WTC11 (cell line): ENCODE measurements around the gene ERAP2. TPM values are rescaled to one million over a fixed set of nuclear protein-coding genes. Genes with fewer than 3 reads are reported as not detected.
"Not testable (repeated sequence)": the region's sequence is repeated elsewhere in the genome, so short reads cannot be mapped to it uniquely, and the experiment has no call there.

Source experiments
- ATAC-seq: fragments of 200-7000 bp; cut with Tn5 transposase; 2 replicates; pipeline ENCODE4 v1.10.0; 2021; ENCODE audit warnings: mild to moderate bottlenecking, moderate library complexity
- CTCF ChIA-PET: fragments of 300-600 bp; sonication (Branson Sonifier 250); formaldehyde crosslinking; loops from one replicate; lab custom pipeline; 2021; ENCODE audit warnings: antibody characterized with exemption; lab: Charles Lee
- POLR2A ChIA-PET: fragments of 350-600 bp; sonication (Branson Sonifier 250); formaldehyde crosslinking; loops from one replicate; lab custom pipeline; 2021; ENCODE audit warnings: antibody characterized with exemption; lab: Charles Lee
- DNase-seq: peaks from one replicate; pipeline ENCODE4 v3.0.0; 2021; ENCODE audit warnings: low spot score
- H3K27ac Mint-ChIP-seq: 2 replicates; pipeline ENCODE4 v1.8.0; 2021; ENCODE audit warnings: mixed read lengths
- H3K27me3 Mint-ChIP-seq: 2 replicates; pipeline ENCODE4 v1.8.0; 2021; ENCODE audit warnings: low read depth, mild to moderate bottlenecking, moderate library complexity, mixed read lengths
- H3K36me3 Mint-ChIP-seq: 2 replicates; pipeline ENCODE4 v1.8.0; 2021; ENCODE audit warnings: mixed read lengths
- H3K4me1 Mint-ChIP-seq: 2 replicates; pipeline ENCODE4 v1.8.0; 2022; ENCODE audit warnings: mixed read lengths
- H3K4me3 Mint-ChIP-seq: 2 replicates; pipeline ENCODE4 v1.8.0; 2021; ENCODE audit warnings: mild to moderate bottlenecking, moderate library complexity, mixed read lengths
- H3K9me3 Mint-ChIP-seq: 2 replicates; pipeline ENCODE4 v1.8.0; 2021; ENCODE audit warnings: mixed read lengths
- GABPB1 ChIP-seq: sonication (generic); formaldehyde crosslinking; IDR thresholded peaks from 2 replicates; pipeline ENCODE4 v1.8.1; 2023; ENCODE audit warnings: mild to moderate bottlenecking, missing genetic modification reagents
- HMGA2 ChIP-seq: fragments of 250-450 bp; sonication (Bioruptor Pico); IDR thresholded peaks from 2 replicates; pipeline ENCODE4 v1.4.0; 2021; ENCODE audit warnings: mild to moderate bottlenecking, moderate library complexity
- JAZF1 ChIP-seq: fragments of 250-450 bp; sonication (Bioruptor Pico); IDR thresholded peaks from 2 replicates; pipeline ENCODE4 v1.9.0; 2021; ENCODE audit warnings: moderate library complexity, mild to moderate bottlenecking, inconsistent platforms
- SMAD3 ChIP-seq: sonication (generic); formaldehyde crosslinking; IDR thresholded peaks from 2 replicates; pipeline ENCODE4 v1.8.0; 2022; ENCODE audit warnings: missing genetic modification reagents, mild to moderate bottlenecking, borderline replicate concordance
- ZNF263 ChIP-seq: sonication (generic); formaldehyde crosslinking; IDR thresholded peaks from 2 replicates; pipeline ENCODE4 v1.8.1; 2022; ENCODE audit warnings: low read depth, mild to moderate bottlenecking, moderate library complexity, missing genetic modification reagents
- total RNA-seq: library from RNA; stranded (reverse); gene quantifications from 3 replicates; pipeline ENCODE4 v1.2.3, GENCODE V29; 2021
- TF ChIP-seq, protein P1 (sequence below): fragments of 250-450 bp; sonication (Bioruptor Pico); IDR thresholded peaks from 2 replicates; pipeline ENCODE4 v2.1.2; 2022; ENCODE audit warnings: mild to moderate bottlenecking, moderate library complexity
- TF ChIP-seq, protein P2 (sequence below): sonication (generic); formaldehyde crosslinking; IDR thresholded peaks from 2 replicates; pipeline ENCODE4 v1.8.0; 2023; ENCODE audit warnings: missing genetic modification reagents, mild to moderate bottlenecking, borderline replicate concordance
- TF ChIP-seq, protein P3 (sequence below): fragments of 250-450 bp; sonication (Bioruptor Pico); conservative IDR thresholded peaks from 2 replicates; pipeline ENCODE4 v1.9.0; 2021; ENCODE audit warnings: mild to moderate bottlenecking
- TF ChIP-seq, protein P4 (sequence below): sonication (generic); formaldehyde crosslinking; IDR thresholded peaks from 2 replicates; pipeline ENCODE4 v1.8.1; 2023; ENCODE audit warnings: mild to moderate bottlenecking, missing genetic modification reagents, borderline replicate concordance
- TF ChIP-seq, protein P5 (sequence below): sonication (generic); formaldehyde crosslinking; IDR thresholded peaks from 2 replicates; pipeline ENCODE4 v1.8.1; 2022; ENCODE audit warnings: mild to moderate bottlenecking, moderate library complexity, missing genetic modification reagents

The ERAP2 gene
- total RNA-seq, 1 experiment from 2014 or later, result 0.13 TPM

DNA sequence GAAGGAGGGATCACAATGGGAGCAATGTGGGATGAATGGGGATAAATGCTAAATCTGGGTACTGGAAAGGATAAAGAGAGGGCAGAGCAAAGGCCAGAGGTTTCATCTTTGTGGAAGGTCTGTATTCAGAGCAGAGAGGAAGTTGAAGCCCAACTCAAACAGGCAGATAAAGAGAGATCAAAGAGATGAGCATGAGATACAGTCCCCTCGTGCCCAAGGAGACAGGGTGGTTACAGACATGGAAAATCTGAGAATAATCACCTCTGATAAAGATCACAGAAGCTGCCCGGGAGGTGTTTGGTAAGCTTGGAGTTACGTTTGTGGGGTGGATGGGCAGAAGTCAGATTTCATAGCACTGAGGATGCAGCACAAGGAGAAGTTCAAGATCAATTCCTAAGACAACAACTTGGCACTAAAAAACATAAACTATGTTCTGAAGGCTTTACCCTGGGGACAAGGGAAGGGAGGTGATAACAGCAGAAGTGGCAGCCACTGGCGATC is 459 bp upstream of the ERAP2 start:
- DNase-seq (no peak), ATAC-seq (no peak)
- POLR2A ChIA-PET, result no interaction called here
- H3K27ac Mint-ChIP-seq, result no peak overlapping the region
- H3K4me1 Mint-ChIP-seq, result peaks cover 10% of the 10 kb centered on the region
- H3K36me3 Mint-ChIP-seq, result no peaks in the 10 kb centered on the region
- CTCF ChIA-PET, result no interaction called here
- no peaks in the 10 kb centered on the region for H3K27me3 Mint-ChIP-seq
- TF ChIP-seq, protein P1, sequence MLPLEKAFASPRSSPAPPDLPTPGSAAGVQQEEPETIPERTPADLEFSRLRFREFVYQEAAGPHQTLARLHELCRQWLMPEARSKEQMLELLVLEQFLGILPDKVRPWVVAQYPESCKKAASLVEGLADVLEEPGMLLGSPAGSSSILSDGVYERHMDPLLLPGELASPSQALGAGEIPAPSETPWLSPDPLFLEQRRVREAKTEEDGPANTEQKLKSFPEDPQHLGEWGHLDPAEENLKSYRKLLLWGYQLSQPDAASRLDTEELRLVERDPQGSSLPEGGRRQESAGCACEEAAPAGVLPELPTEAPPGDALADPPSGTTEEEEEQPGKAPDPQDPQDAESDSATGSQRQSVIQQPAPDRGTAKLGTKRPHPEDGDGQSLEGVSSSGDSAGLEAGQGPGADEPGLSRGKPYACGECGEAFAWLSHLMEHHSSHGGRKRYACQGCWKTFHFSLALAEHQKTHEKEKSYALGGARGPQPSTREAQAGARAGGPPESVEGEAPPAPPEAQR (CRISPR knock-in tag), result no peak
- 0 out of 2 replicates have a peak, but pooled peaks have one; percentile 23 for TF ChIP-seq GABPB1
- TF ChIP-seq ZNF263, result no peak
- H3K4me3 Mint-ChIP-seq, result no peak overlapping the region
- no peaks in the 10 kb centered on the region for H3K9me3 Mint-ChIP-seq

DNA sequence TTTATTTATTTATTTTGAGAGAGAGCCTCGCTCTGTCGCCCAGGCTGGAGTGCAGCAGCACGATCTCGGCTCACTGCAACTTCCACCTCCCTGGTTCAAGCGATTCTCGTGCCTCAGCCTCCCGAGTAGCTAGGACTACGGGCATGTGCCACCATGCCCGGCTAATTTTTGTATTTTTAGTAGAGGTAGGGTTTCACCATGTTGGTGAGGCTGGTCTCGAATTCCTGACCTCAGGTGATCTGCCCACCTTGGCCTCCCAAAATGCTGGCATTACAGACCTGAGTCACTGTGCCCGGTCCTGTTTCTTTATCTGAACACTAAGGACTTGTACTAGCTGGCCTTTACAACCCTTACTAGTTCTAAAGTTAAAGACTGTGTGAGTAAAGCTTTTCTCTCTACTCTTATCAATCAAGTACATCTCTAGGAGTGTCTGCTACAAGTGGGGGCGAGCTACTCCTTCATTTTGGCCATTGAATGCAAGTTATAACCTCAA is 723 bp downstream of the ERAP2 start:
- ATAC-seq, H3K9me3 Mint-ChIP-seq, H3K36me3 Mint-ChIP-seq, DNase-seq, H3K27ac Mint-ChIP-seq, H3K4me1 Mint-ChIP-seq, POLR2A ChIA-PET, H3K4me3 Mint-ChIP-seq, H3K27me3 Mint-ChIP-seq: not testable (repeated sequence)
- CTCF ChIA-PET, result interaction anchor here (2.1 kb wide), 1 partner anchor 8 kb away, joined by 8 read pairs; no protein-coding TSS in a partner anchor

DNA sequence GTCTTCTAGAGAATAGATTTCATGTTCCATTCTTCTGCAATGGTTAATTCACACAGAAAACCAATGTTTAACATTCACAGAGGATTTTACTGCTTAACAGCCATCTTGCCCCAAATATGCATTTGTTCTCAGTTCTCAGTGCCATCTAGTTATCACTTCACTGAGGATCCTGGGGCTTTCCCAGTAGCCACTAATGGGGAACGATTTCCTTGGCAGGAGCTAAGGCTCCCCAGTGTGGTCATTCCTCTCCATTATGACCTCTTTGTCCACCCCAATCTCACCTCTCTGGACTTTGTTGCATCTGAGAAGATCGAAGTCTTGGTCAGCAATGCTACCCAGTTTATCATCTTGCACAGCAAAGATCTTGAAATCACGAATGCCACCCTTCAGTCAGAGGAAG is 3.4 kb downstream of the ERAP2 start:
- Mint-ChIP-seq H3K9me3 (no peaks in the 10 kb centered on the region), H3K4me3 (no peak overlapping the region)
- TF ChIP-seq JAZF1 (CRISPR knock-in tag) (no peak), HMGA2 (CRISPR knock-in tag) (no peak), SMAD3 (CRISPR knock-in tag) (no peak)
- TF ChIP-seq, protein P2, sequence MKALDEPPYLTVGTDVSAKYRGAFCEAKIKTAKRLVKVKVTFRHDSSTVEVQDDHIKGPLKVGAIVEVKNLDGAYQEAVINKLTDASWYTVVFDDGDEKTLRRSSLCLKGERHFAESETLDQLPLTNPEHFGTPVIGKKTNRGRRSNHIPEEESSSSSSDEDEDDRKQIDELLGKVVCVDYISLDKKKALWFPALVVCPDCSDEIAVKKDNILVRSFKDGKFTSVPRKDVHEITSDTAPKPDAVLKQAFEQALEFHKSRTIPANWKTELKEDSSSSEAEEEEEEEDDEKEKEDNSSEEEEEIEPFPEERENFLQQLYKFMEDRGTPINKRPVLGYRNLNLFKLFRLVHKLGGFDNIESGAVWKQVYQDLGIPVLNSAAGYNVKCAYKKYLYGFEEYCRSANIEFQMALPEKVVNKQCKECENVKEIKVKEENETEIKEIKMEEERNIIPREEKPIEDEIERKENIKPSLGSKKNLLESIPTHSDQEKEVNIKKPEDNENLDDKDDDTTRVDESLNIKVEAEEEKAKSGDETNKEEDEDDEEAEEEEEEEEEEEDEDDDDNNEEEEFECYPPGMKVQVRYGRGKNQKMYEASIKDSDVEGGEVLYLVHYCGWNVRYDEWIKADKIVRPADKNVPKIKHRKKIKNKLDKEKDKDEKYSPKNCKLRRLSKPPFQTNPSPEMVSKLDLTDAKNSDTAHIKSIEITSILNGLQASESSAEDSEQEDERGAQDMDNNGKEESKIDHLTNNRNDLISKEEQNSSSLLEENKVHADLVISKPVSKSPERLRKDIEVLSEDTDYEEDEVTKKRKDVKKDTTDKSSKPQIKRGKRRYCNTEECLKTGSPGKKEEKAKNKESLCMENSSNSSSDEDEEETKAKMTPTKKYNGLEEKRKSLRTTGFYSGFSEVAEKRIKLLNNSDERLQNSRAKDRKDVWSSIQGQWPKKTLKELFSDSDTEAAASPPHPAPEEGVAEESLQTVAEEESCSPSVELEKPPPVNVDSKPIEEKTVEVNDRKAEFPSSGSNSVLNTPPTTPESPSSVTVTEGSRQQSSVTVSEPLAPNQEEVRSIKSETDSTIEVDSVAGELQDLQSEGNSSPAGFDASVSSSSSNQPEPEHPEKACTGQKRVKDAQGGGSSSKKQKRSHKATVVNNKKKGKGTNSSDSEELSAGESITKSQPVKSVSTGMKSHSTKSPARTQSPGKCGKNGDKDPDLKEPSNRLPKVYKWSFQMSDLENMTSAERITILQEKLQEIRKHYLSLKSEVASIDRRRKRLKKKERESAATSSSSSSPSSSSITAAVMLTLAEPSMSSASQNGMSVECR (CRISPR knock-in tag), result no peak
- TF ChIP-seq, protein P3, sequence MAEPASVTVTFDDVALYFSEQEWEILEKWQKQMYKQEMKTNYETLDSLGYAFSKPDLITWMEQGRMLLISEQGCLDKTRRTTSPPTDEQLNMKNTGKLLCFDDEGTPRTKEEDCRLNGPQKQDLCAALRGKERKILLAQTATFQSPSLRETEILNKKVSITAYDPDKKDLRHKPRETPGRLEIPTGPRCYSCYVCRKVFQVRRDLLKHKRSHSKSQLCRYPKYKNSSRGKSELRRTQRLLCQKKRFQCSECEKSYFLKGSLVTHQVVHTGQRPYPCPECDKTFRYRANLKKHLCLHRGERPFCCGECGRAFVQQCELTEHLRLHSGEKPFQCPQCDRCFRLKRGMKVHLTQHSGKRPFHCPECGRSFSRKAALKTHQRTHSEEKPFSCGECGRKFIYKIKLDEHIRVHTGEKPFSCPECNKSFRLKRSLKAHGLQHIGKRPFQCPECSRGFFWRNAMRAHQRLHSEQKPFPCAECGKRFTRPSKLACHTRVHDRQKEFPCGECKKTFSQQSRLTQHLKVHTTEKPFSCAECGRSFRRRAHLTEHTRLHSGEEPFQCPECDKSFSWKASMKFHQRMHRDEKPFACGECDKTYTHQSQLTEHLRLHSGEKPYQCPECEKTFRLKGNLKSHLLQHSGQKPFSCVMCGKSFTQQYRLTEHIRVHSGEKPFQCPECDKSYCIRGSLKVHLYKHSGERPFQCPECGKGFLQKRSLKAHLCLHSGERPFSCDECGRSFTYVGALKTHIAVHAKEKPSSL (CRISPR knock-in tag), result no peak
- TF ChIP-seq, protein P4, sequence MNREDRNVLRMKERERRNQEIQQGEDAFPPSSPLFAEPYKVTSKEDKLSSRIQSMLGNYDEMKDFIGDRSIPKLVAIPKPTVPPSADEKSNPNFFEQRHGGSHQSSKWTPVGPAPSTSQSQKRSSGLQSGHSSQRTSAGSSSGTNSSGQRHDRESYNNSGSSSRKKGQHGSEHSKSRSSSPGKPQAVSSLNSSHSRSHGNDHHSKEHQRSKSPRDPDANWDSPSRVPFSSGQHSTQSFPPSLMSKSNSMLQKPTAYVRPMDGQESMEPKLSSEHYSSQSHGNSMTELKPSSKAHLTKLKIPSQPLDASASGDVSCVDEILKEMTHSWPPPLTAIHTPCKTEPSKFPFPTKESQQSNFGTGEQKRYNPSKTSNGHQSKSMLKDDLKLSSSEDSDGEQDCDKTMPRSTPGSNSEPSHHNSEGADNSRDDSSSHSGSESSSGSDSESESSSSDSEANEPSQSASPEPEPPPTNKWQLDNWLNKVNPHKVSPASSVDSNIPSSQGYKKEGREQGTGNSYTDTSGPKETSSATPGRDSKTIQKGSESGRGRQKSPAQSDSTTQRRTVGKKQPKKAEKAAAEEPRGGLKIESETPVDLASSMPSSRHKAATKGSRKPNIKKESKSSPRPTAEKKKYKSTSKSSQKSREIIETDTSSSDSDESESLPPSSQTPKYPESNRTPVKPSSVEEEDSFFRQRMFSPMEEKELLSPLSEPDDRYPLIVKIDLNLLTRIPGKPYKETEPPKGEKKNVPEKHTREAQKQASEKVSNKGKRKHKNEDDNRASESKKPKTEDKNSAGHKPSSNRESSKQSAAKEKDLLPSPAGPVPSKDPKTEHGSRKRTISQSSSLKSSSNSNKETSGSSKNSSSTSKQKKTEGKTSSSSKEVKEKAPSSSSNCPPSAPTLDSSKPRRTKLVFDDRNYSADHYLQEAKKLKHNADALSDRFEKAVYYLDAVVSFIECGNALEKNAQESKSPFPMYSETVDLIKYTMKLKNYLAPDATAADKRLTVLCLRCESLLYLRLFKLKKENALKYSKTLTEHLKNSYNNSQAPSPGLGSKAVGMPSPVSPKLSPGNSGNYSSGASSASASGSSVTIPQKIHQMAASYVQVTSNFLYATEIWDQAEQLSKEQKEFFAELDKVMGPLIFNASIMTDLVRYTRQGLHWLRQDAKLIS, result no peak
- TF ChIP-seq, protein P5, sequence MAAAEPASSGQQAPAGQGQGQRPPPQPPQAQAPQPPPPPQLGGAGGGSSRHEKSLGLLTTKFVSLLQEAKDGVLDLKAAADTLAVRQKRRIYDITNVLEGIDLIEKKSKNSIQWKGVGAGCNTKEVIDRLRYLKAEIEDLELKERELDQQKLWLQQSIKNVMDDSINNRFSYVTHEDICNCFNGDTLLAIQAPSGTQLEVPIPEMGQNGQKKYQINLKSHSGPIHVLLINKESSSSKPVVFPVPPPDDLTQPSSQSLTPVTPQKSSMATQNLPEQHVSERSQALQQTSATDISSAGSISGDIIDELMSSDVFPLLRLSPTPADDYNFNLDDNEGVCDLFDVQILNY (CRISPR knock-in tag), result no peak
- TF ChIP-seq, all 79 proteins: peak for 0
- DNase-seq (no peak), ATAC-seq (no peak)
- Mint-ChIP-seq H3K27ac (no peak overlapping the region), H3K36me3 (no peaks in the 10 kb centered on the region), H3K27me3 (peaks cover 4% of the 10 kb centered on the region; the same call in 1 of the 2 replicates), H3K4me1 (0 out of 2 replicates have a peak, but pooled peaks cover 7% of the 10 kb centered on the region)
- CTCF ChIA-PET, result no interaction called here
- POLR2A ChIA-PET, result no interaction called here
